NCI-H524 treated with DMSO at 0.1 percent for 48 hours (cell line): ENCODE measurements around the gene MT1E.

Source experiments
- DNase-seq: peaks from one replicate; lab custom pipeline; 2025; lab: John Stamatoyannopoulos, UW

Gene MT1E

GRCh38 chr16:56626685-56627084 is 1.1 kb downstream of the MT1E start:
- DNase-seq: no peak

DNA sequence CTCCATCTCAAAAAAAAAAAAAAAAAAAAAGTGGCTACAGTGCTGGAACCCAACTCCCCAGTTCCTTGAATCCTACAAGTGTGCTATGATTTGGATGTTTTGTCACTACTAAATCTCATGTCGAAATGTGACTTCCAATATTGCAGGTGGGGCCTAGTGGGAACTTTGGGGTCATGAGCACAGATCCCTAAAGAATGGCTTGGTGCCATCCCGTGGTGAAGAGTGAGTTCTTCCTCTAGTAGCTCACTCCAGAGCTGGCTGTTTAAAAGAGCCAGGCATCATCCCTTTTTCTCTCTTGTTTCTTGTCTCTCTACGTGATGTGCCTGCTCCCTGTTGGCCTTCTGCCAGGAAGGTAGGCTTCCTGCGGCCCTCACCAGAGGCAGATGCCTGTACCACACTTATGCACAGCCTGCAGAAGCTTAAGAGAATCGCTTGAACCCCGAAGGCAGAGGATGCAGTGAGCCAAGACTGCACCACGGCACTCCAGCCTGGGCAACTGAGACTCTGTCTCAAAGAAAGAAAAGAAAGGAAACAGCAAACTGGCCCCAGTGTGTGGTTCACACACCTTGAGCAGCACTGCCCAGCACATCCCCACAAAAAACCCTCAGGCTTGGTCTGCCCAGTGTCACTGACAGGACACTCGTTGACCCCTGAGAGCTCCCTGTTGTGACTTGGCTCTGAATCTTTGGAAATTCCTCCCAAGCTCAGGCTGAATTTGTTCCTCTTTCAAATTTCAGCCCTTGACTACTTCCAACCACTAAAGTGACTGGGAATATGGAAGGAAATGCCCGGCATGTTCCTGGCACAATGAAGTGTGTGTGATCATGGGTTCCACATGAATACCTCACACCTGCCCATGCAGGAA is 3.1 kb downstream of the MT1E start:
- DNase-seq: no peak

DNA sequence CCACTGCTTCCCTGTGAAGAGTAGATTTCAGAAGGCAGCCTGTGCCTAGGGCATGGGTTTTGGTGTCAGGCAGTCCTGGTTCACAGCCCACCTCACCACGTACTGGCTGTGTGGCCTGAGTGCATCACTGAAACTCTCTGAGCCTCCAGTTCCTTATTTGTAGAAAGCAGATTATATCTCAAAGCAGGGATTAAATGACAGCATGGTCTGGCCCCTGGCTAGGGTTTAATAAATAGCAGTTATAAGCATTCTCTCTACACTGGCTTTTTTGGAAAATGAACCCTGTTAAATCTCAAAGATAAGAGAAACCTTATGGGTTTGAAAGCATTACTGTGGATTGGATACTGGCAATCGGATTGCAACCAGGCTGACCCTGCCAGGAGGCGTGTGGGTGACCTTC is 4.0 kb downstream of the MT1E start:
- DNase-seq: no peak

GRCh38 chr16:56630134-56630533 is 4.6 kb downstream of the MT1E start:
- DNase-seq: no peak

- DNase-seq: no peak
Observed at GRCh38 chr16:56631197-56631596, 5.6 kb downstream of the MT1E start.

DNA sequence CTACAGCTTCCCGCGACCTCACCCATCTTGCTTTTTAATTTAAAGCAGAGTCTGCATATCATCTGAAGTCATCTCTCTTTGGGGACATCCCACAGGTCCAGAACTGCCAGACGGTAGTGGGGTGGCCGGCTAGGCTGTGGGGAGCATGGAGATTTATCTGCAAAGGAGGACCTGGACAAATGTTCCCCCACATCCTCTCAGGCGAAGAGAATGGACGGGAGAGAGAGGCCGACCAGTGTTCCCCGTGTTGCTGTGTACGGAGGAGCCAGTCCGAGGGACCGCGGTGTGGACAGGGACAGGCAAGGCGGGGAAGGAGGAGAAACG is 6.2 kb downstream of the MT1E start:
- DNase-seq: no peak

DNA sequence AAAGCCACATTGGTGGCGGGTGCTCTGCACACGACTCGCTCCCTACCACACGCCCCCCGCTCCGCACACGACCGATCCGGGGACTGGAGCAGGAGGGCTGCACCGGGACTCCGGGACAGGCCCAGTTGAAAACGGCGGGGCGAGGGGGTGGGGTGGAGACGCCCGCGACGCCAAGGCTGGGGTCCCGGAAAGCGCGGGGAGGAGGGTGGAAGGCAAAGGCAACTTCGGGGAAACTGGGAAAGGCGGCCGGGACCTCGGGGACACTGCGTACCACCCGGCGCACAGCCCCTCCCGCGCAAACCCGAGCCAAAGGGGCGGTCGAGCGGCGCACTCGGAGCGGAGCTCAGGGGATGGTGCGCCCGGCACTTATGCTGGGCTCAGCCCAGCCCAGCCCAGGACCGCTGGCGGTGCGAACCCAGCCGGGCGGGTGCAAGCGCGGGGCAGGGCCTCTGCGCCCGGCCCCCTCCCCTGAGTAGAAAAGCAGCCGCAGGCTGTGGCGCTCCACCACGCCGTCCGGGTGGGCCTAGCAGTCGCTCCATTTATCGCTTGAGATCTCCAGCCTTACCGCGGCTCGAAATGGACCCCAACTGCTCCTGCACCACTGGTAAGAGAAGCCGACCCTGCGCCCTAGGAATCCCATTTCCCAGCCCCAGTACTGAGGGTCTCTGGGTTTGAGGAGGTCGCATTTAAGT is 6.7 kb downstream of the MT1E start, which contains the start of gene MT1M:
TSS of gene MT1M (plus strand) at position 504 of the 692 bp plus-strand sequence. CDS start at position 577, 73 bp downstream.
- no peak for DNase-seq

GRCh38 chr16:56632848-56633365 is 7.3 kb downstream of the MT1E start:
- DNase-seq: no peak

- no peak for DNase-seq
Observed at GRCh38 chr16:56633535-56633934, 8.0 kb downstream of the MT1E start.

- DNase-seq: no peak
Observed at GRCh38 chr16:56634715-56635440, 9.3 kb downstream of the MT1E start.

- DNase-seq: no peak
Observed at GRCh38 chr16:56635441-56635967, 9.9 kb downstream of the MT1E start.

DNA sequence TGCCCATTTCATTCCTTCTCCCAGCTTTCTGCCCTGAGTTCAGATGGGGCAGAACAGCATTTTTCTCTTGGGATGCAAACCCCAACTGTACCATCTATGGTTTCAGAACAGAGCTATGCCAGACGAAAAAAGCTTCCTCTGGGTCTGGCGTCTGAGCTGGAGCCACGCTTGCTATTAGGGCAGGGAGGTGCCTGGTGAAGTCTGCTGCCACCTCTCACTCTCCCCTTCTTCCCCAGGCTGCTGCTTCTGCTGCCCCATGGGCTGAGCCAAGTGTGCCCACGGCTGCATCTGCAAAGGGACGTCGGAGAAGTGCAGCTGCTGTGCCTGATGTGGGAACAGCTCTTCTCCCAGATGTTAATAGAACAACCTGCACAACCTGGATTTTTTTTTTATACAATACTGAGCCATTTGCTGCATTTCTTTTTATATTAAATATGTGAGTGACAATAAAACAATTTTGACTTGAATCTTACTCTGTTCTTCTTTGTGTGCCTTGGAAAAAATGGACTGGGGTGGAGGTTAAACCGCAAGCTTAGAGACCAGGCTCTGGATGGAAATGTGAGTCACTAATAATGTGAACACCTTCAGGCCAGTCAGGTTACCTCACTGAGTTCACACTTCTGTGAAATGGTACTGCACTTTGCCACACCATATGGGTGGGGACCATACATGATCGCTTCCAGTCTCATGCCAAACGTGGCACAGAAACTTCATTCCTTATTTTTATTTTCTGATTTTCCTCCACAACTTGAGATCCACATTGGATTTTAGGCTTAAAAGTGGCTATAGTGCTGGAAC is 11.2 kb downstream of the MT1E start:
- no peak for DNase-seq

DNA sequence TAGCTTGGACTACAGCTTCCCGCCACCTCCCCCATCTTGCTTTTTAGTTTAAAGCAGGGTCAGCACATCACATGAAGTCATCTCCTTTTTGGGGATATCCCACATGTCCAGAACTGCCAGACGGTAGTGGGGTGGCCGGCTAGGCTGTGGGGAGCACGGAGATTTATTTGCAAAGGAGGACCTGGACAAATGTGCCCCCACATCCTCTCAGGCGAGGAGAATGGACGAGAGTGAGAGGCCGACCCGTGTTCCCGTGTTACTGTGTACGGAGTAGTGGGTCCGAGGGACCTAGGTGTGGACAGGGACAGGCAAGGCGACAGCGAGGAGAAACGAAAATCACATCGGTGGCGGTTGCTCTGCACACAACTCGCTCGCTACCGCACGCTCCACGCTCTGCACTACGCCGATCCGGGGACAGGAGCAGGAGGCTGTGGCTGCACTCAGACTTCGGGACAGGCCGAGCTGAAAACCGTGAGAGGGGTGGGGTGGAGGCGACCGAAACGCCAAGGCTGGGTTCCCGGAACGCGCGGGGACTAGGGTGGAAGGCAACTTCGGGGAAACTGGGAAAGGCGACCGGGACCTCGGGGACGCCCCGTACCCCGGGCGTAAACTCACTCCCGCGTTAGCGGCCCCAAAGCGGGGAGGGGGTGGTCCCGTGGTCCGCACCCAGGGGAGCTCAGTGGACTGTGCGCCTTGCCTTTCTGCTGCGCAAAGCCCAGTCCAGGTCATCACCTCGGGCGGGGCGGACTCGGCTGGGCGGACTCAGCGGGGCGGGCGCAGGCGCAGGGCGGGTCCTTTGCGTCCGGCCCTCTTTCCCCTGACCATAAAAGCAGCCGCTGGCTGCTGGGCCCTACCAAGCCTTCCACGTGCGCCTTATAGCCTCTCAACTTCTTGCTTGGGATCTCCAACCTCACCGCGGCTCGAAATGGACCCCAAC is 12.5 kb downstream of the MT1E start, which contains the start of gene MT1A:
TSS of gene MT1A (plus strand) at position 853 of the 937 bp plus-strand sequence. CDS start at position 926, 73 bp downstream.
- DNase-seq: no peak

- no peak for DNase-seq
Observed at GRCh38 chr16:56639045-56639444, 13.5 kb downstream of the MT1E start.

DNA sequence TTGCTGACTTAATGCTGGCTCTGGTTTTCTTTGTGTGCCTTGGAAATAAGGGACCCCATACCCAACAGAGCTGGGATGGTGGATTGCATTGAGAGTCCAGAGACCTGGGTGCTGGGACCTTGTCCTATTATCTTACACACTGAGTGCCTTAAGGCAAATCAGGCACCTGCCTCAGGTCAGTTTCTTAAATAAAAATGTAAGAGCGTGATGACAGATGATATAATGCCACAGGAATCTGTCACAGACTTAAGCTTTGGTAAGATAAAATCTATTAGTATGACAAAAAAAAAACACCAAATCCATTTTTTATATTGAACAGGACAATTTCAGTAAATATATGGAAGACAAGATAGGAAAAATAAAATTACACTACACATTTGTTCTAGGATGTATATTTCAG is 14.5 kb downstream of the MT1E start:
- DNase-seq: no peak

- DNase-seq: no peak
Observed at GRCh38 chr16:56641166-56641565, 15.6 kb downstream of the MT1E start.

DNA sequence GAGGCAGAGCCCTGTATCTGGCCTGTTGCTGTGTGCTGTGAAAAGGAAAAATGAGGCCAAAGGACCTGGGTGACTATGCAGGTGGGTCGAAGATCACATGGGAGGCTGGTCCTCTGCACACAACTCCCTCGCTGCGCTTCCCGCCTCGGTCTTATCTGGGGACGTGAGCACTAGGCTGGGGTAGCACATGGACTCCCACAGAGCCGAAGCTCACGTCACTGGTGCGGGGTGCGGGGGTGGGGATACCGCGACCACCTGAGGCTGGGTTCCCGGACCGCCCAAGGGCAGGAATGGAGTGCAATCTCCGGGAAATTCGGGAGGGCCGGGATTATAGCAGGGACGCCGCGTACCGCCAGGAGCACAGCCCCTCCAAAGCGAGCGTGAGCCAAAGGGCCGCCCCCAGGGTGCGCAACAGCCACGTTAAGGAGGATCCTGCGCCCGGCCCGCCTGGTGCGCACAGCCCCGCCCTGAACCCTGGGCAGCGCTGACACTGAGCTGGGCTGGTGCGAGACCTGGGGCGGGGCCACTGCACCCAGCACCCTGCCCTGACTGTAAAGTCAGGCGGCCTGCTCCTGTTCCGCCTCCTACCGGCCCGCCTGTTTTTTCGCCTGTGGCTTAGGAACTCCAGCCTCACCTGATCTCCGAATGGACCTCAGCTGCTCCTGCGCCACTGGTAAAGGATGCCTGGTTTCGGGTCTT is 17.6 kb downstream of the MT1E start:
- DNase-seq: peak; percentile 38

- DNase-seq: no peak
Observed at GRCh38 chr16:56643833-56644232, 18.3 kb downstream of the MT1E start.

DNA sequence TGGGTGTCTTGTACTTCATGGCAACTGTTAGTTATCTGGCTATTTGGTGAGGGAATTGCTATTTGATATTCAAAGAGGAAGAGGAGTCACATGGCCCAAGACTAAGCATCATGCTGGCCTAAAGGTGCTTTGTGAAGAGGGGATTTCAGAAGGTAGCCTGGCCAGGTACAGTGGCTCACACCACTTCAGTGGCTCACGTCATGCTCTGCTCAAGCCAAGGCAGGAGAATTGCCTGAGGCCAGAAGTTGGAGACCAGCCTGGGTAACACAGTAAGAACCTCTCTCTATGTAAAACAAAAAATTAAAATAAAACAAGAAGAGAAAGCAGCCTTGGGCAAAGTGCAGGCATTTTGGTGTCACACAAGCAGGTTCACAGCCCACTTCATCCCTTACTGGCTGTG is 19.7 kb downstream of the MT1E start:
- no peak for DNase-seq

- DNase-seq: no peak
Observed at GRCh38 chr16:56645838-56646237, 20.3 kb downstream of the MT1E start.
